Activated CD4-positive, alpha-beta T cell treated with anti-CD3 and anti-CD28 coated beads, Interleukin-2, amount 10 ng/mL, durations not matched to agents 7 days and 5 days (primary cell): Measurements from ENCODE around the gene PCDHA12. TPM values are rescaled to one million over a fixed set of nuclear protein-coding genes. Genes with fewer than 3 reads are reported as not detected.
"Not testable (repeated sequence)": the region's sequence is repeated elsewhere in the genome, so short reads cannot be mapped to it uniquely, and the experiment has no call there.

Experiments used
- CTCF ChIA-PET: fragments of 350-600 bp; sonication (Branson Sonifier 250); formaldehyde crosslinking; loops from one replicate; lab custom pipeline; 2021; ENCODE audit warnings: antibody characterized with exemption; lab: Charles Lee
- POLR2A ChIA-PET: fragments of 350-600 bp; sonication (Branson Sonifier 250); formaldehyde crosslinking; loops from one replicate; lab custom pipeline; 2021; ENCODE audit warnings: antibody characterized with exemption; lab: Charles Lee
- DNase-seq: peaks from one replicate; pipeline ENCODE4 v3.0.0-alpha.2; 2020
- H3K27ac Mint-ChIP-seq: one replicate; pipeline ENCODE4 v1.8.0; 2021; ENCODE audit warnings: mild to moderate bottlenecking, moderate library complexity, mixed read lengths
- H3K27me3 Mint-ChIP-seq: one replicate; pipeline ENCODE4 v1.8.0; 2021; ENCODE audit warnings: mixed read lengths
- H3K36me3 Mint-ChIP-seq: one replicate; pipeline ENCODE4 v1.8.0; 2021; ENCODE audit warnings: low read depth, mixed read lengths
- H3K4me1 Mint-ChIP-seq: one replicate; pipeline ENCODE4 v1.8.0; 2021; ENCODE audit warnings: mixed read lengths
- H3K4me3 Mint-ChIP-seq: one replicate; pipeline ENCODE4 v1.8.0; 2021; ENCODE audit warnings: mild to moderate bottlenecking, moderate library complexity, mixed read lengths
- H3K9me3 Mint-ChIP-seq: one replicate; pipeline ENCODE4 v1.8.0; 2021; ENCODE audit warnings: mixed read lengths
- total RNA-seq, 2 experiments: library from RNA; stranded (reverse); gene quantifications; one replicate each; pipeline ENCODE4 v1.2.3, GENCODE V29; 2021

The PCDHA12 gene
- total RNA-seq, 2 experiments from 2014 or later = not detected

DNA sequence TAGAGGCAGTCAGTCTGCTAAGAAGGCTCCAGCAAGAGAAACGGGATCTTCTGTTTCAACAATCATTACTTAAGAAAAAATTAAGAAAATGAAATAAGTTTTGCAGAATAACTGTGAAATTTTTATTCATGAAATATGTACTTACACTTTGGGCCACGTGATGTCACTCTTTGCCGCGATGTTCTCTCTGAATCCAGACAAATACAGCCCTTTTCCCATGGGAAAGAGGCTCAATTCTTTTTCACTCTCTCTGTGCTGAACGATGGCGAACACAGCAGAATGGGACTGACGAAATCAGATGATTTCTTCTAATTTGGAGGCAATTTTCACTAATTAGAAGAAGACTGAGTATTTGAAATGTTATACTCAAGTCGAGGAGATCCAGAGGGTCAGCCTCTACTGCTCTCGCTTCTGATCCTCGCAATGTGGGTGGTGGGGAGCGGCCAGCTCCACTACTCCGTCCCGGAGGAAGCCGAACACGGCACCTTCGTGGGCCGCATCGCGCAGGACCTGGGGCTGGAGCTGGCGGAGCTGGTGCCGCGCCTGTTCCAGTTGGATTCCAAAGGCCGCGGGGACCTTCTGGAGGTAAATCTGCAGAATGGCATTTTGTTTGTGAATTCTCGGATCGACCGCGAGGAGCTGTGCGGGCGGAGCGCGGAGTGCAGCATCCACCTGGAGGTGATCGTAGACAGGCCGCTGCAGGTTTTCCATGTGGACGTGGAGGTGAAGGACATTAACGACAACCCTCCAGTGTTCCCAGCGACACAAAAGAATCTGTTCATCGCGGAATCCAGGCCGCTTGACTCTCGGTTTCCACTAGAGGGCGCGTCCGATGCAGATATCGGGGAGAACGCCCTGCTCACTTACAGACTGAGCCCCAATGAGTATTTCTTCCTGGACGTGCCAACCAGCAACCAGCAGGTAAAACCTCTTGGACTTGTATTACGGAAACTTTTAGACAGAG lies 26.7 kb upstream of the PCDHA12 start, which contains the start of gene PCDHA9:
Gene PCDHA9, plus strand, starts transcription at position 244 of the 964 bp plus-strand sequence. Its CDS starts 114 bp downstream, at position 358.
- H3K27me3 Mint-ChIP-seq, CTCF ChIA-PET, DNase-seq, H3K27ac Mint-ChIP-seq, H3K4me3 Mint-ChIP-seq, H3K4me1 Mint-ChIP-seq, H3K36me3 Mint-ChIP-seq, POLR2A ChIA-PET: not testable (repeated sequence)
- H3K9me3 Mint-ChIP-seq = peaks cover 18% of the 10 kb centered on the region

DNA sequence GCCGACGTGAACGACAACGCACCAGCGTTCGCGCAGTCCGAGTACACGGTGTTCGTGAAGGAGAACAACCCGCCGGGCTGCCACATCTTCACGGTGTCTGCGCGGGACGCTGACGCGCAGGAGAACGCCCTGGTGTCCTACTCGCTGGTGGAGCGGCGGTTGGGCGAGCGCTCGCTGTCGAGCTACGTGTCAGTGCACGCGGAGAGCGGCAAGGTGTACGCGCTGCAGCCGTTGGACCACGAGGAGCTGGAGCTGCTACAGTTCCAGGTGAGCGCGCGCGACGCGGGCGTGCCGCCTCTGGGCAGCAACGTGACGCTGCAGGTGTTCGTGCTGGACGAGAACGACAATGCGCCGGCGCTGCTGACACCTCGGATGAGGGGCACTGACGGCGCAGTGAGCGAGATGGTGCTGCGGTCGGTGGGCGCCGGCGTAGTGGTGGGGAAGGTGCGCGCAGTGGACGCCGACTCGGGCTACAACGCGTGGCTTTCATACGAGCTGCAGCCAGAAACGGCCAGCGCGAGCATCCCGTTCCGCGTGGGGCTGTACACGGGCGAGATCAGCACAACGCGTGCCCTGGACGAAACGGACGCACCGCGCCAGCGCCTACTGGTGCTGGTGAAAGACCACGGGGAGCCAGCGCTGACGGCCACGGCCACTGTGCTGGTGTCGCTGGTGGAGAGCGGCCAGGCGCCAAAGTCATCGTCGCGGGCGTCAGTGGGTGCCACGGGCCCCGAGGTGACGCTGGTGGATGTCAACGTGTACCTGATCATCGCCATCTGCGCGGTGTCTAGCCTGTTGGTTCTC lies 25.1 kb upstream of the PCDHA12 start:
- POLR2A ChIA-PET, H3K4me1 Mint-ChIP-seq, H3K27me3 Mint-ChIP-seq, H3K4me3 Mint-ChIP-seq, H3K36me3 Mint-ChIP-seq, DNase-seq, H3K27ac Mint-ChIP-seq, CTCF ChIA-PET: not testable (repeated sequence)
- peaks cover 14% of the 10 kb centered on the region for H3K9me3 Mint-ChIP-seq

GRCh38 chr5:140855772-140856674 lies 19.1 kb upstream of the PCDHA12 start, which contains the start of gene PCDHA10:
Gene PCDHA10, plus strand, starts transcription at chr5:140855897. Its CDS starts 152 bp downstream, at chr5:140856049.
- ChIA-PET POLR2A (no interaction called here), CTCF (no interaction called here)
- Mint-ChIP-seq H3K36me3 (peaks cover 3% of the 10 kb centered on the region), H3K27ac (peak within 1 kb of the TSS; percentile 6), H3K4me3 (no peak within 1 kb of the TSS), H3K27me3 (no peaks in the 10 kb centered on the region), H3K9me3 (peaks cover 21% of the 10 kb centered on the region), H3K4me1 (no peaks in the 10 kb centered on the region)
- no peak for DNase-seq

- DNase-seq = no peak
- CTCF ChIA-PET = no interaction called here
- Mint-ChIP-seq H3K27me3 (no peaks in the 10 kb centered on the region), H3K4me3 (no peak overlapping the region), H3K4me1 (no peaks in the 10 kb centered on the region), H3K9me3 (peaks cover 27% of the 10 kb centered on the region), H3K36me3 (peaks cover 3% of the 10 kb centered on the region), H3K27ac (no peak overlapping the region)
- POLR2A ChIA-PET = no interaction called here
Observed at GRCh38 chr5:140857177-140857986, 17.7 kb upstream of the PCDHA12 start.

- DNase-seq = no peak
- POLR2A ChIA-PET = no interaction called here
- peaks cover 3% of the 10 kb centered on the region for H3K36me3 Mint-ChIP-seq
- peaks cover 24% of the 10 kb centered on the region for H3K9me3 Mint-ChIP-seq
- no peak overlapping the region for H3K4me3 Mint-ChIP-seq
- no peaks in the 10 kb centered on the region for H3K4me1 Mint-ChIP-seq
- no peak overlapping the region for H3K27ac Mint-ChIP-seq
- CTCF ChIA-PET = no interaction called here
- H3K27me3 Mint-ChIP-seq = no peaks in the 10 kb centered on the region
Observed at GRCh38 chr5:140857987-140858240, 17.2 kb upstream of the PCDHA12 start.

- CTCF ChIA-PET = no interaction called here
- no peaks in the 10 kb centered on the region for H3K27me3 Mint-ChIP-seq
- no peak for DNase-seq
- H3K4me1 Mint-ChIP-seq = no peaks in the 10 kb centered on the region
- POLR2A ChIA-PET = no interaction called here
- H3K9me3 Mint-ChIP-seq = peaks cover 16% of the 10 kb centered on the region
- no peak overlapping the region for H3K27ac Mint-ChIP-seq
- no peak overlapping the region for H3K4me3 Mint-ChIP-seq
- no peaks in the 10 kb centered on the region for H3K36me3 Mint-ChIP-seq
Observed at GRCh38 chr5:140862441-140863295, 12.4 kb upstream of the PCDHA12 start.

DNA sequence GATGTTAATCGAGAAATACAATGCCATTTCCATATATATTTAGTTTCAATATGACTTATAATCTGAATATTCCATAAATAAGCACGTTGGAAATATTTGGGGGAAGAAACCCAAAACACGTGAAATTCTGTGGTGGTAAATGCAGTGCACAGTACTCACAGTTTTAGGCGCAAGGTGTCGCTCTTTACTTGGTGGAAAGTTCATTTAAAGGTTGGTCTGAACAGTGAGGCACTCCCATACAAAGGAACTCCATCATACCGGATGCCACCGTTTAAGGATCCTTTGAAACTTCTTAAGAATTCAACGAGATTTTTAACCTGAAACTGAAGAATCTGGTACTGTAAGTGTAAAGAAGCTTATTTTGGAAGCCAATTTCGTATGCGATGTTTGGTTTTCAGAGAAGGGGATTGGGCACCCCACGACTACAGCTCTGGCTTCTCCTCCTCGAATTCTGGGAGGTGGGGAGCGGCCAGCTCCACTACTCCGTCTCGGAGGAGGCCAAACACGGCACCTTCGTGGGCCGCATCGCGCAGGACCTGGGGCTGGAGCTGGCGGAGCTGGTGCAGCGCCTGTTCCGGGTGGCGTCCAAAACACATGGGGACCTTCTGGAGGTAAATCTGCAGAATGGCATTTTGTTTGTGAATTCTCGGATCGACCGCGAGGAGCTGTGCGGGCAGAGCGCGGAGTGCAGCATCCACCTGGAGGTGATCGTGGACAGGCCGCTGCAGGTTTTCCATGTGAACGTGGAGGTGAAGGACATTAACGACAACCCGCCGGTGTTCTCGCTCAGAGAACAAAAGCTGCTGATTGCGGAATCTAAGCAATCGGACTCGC lies 6.2 kb upstream of the PCDHA12 start, which contains the start of gene PCDHA11:
Gene PCDHA11, plus strand, starts transcription at position 237 of the 834 bp plus-strand sequence. Its CDS starts 147 bp downstream, at position 384.
- DNase-seq = no peak
- CTCF ChIA-PET = no interaction called here
- Mint-ChIP-seq H3K4me1 (no peaks in the 10 kb centered on the region), H3K36me3 (peaks cover 2% of the 10 kb centered on the region), H3K4me3 (no peak within 1 kb of the TSS), H3K27ac (peak within 1 kb of the TSS; percentile 31), H3K9me3 (peaks cover 16% of the 10 kb centered on the region), H3K27me3 (no peaks in the 10 kb centered on the region)
- POLR2A ChIA-PET = no interaction called here

- peak overlapping the region; percentile 31 for H3K27ac Mint-ChIP-seq
- no peaks in the 10 kb centered on the region for H3K4me1 Mint-ChIP-seq
- ChIA-PET CTCF (no interaction called here), POLR2A (no interaction called here)
- DNase-seq = no peak
- no peak overlapping the region for H3K4me3 Mint-ChIP-seq
- H3K27me3 Mint-ChIP-seq = no peaks in the 10 kb centered on the region
- peaks cover 2% of the 10 kb centered on the region for H3K36me3 Mint-ChIP-seq
- peaks cover 18% of the 10 kb centered on the region for H3K9me3 Mint-ChIP-seq
Observed at GRCh38 chr5:140869555-140869886, 5.6 kb upstream of the PCDHA12 start.

DNA sequence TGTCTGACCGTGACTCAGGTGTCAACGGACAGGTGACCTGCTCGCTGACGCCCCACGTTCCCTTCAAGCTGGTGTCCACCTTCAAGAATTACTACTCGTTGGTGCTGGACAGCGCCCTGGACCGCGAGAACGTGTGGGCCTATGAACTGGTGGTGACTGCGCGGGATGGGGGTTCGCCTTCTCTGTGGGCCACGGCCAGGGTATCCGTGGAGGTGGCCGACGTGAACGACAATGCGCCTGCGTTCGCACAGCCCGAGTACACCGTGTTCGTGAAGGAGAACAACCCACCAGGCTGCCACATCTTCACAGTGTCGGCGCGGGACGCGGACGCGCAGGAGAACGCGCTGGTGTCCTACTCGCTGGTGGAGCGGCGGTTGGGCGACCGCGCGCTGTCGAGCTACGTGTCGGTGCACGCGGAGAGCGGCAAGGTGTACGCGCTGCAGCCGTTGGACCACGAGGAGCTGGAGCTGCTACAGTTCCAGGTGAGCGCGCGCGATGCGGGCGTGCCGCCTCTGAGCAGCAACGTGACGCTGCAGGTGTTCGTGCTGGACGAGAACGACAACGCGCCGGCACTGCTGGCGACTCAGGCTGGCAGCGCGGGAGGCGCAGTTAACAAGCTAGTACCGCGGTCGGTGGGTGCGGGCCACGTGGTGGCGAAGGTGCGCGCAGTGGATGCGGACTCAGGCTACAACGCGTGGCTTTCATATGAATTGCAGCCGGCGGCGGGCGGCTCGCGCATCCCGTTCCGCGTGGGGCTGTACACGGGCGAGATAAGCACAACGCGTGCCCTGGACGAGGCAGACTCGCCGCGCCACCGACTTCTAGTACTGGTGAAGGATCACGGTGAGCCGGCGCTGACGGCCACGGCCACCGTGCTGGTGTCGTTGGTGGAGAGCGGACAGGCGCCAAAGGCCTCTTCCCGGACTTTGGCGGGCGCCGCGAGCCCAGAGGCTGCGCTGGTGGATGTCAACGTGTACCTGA lies 4.6 kb upstream of the PCDHA12 start:
- CTCF ChIA-PET = no interaction called here
- POLR2A ChIA-PET = no interaction called here
- Mint-ChIP-seq H3K4me1 (no peaks in the 10 kb centered on the region), H3K36me3 (peaks cover 2% of the 10 kb centered on the region), H3K27ac (no peak overlapping the region), H3K4me3 (no peak overlapping the region), H3K9me3 (peaks cover 21% of the 10 kb centered on the region), H3K27me3 (peaks cover 2% of the 10 kb centered on the region)
- no peak for DNase-seq
